Fibroblast of lung (primary cell): ENCODE data around the gene GPR15LG. TPM values are rescaled to one million over a fixed set of nuclear protein-coding genes. Genes with fewer than 3 reads are reported as not detected.

ENCODE experiments used
- DNase-seq, 2 donors: peaks; one replicate each; pipeline versions ENCODE4 v3.0.0 to v3.0.0-alpha.2; 2010; ENCODE audit warnings: low read depth in 2 of 2
- H2AFZ ChIP-seq: 2 replicates; pipeline ENCODE4 v1.5.1; 2012; ENCODE audit warnings: low read length, control low read depth, inconsistent platforms
- H3K27ac ChIP-seq: 2 replicates; pipeline ENCODE4 v1.5.1; 2011; ENCODE audit warnings: low read length, control low read depth; ENCODE audit not compliant: insufficient read depth
- H3K27me3 ChIP-seq: 2 replicates; pipeline ENCODE4 v1.5.1; 2011; ENCODE audit warnings: mild to moderate bottlenecking, low read length; ENCODE audit not compliant: control insufficient read depth, insufficient read depth
- H3K36me3 ChIP-seq: 2 replicates; pipeline ENCODE4 v1.5.1; 2011; ENCODE audit warnings: low read length; ENCODE audit not compliant: control insufficient read depth, insufficient read depth
- H3K4me1 ChIP-seq: 2 replicates; pipeline ENCODE4 v1.5.1; 2011; ENCODE audit warnings: low read length; ENCODE audit not compliant: control insufficient read depth, insufficient read depth; ENCODE audit errors: extremely low read depth
- H3K4me2 ChIP-seq: 2 replicates; pipeline ENCODE4 v1.5.1; 2011; ENCODE audit warnings: low read length, control low read depth; ENCODE audit not compliant: insufficient read depth; ENCODE audit errors: extremely low read depth
- H3K4me3 ChIP-seq, 4 experiments: fragments of 200-600 bp in 1 of 4; sonication (generic) in 1 of 4; replicated peaks in 1 of 4; 2 replicates each; pipeline ENCODE4 v1.5.1; 2011 to 2016; ENCODE audit warnings: low read length in 4 of 4, low read depth in 3 of 4, mild to moderate bottlenecking in 3 of 4, control low read depth in 2 of 4, inconsistent platforms in 1 of 4, mixed read lengths in 1 of 4; ENCODE audit not compliant: insufficient read depth in 1 of 4; ENCODE audit errors: control extremely low read depth in 1 of 4
- H3K79me2 ChIP-seq: 2 replicates; pipeline ENCODE4 v1.5.1; 2012; ENCODE audit warnings: mild to moderate bottlenecking, low read length, inconsistent platforms; ENCODE audit not compliant: control insufficient read depth, insufficient read depth
- H3K9ac ChIP-seq: 2 replicates; pipeline ENCODE4 v1.5.1; 2011; ENCODE audit warnings: mild to moderate bottlenecking, low read length, control low read depth; ENCODE audit not compliant: insufficient read depth
- H3K9me3 ChIP-seq: 2 replicates; pipeline ENCODE4 v1.5.1; 2012; ENCODE audit warnings: low read depth, low read length; ENCODE audit not compliant: control insufficient read depth, insufficient read depth
- H4K20me1 ChIP-seq: 2 replicates; pipeline ENCODE4 v1.5.1; 2011; ENCODE audit warnings: low read length; ENCODE audit not compliant: control insufficient read depth, insufficient read depth; ENCODE audit errors: extremely low read depth
- CTCF ChIP-seq, 2 donors: IDR thresholded peaks in 1 of 2; conservative IDR thresholded peaks in 1 of 2; 1 replicate in 1 of 2; 2 replicates in 1 of 2; pipeline ENCODE4 v1.5.1; 2011 to 2012; ENCODE audit warnings: low read length in 2 of 2, control low read depth in 1 of 2, inconsistent platforms in 1 of 2, low read depth in 1 of 2, mild to moderate bottlenecking in 1 of 2
- EZH2 ChIP-seq: IDR thresholded peaks from 2 replicates; pipeline ENCODE4 v1.5.1; 2012; ENCODE audit warnings: low read length, control low read depth, mild to moderate bottlenecking; ENCODE audit errors: missing control alignments
- polyA plus RNA-seq, 2 donors: library from polyadenylated mRNA; depleted of rRNA in 1 of 2; stranded (reverse) in 1 of 2; unstranded in 1 of 2; fragments of >200 nt; gene quantifications; 2 replicates each; pipeline ENCODE4 v1.2.1, GENCODE V29; 2011 to 2012; ENCODE audit warnings: missing spikeins in 1 of 2
- total RNA-seq: library from RNA; depleted of rRNA; stranded (reverse); fragments of >200 nt; gene quantifications from 2 replicates; pipeline ENCODE4 v1.2.1, GENCODE V29; 2014

Gene GPR15LG
- total and polyA plus RNA-seq, 2 donors (not counting 1 experiment from before 2014, with no cell fraction given), result not detected

GRCh38 chr10:84172467-84173356 is 889 bp upstream of the GPR15LG start:
- Histone ChIP-seq H3K4me1 (no peaks in the 10 kb centered on the region), H3K9me3 (no peaks in the 10 kb centered on the region), H2AFZ (no peak overlapping the region), H3K27me3 (no peaks in the 10 kb centered on the region), H3K4me3 (no peak overlapping the region), H4K20me1 (no peaks in the 10 kb centered on the region), H3K79me2 (no peaks in the 10 kb centered on the region), H3K27ac (no peak overlapping the region), H3K36me3 (no peaks in the 10 kb centered on the region), H3K9ac (no peak overlapping the region), H3K4me2 (no peak overlapping the region)
- no peak for DNase-seq
- TF ChIP-seq CTCF (conservative IDR thresholded peaks at IDR 0.05 in 1 of 2, IDR thresholded peaks at IDR 0.05 in 1 of 2; ENCODE audit: low read depth in 1 of 2, low read length in 2 of 2) (no peak), EZH2 (no peak)

- Histone ChIP-seq H2AFZ (no peak overlapping the region), H3K79me2 (no peaks in the 10 kb centered on the region), H4K20me1 (no peaks in the 10 kb centered on the region), H3K4me1 (no peaks in the 10 kb centered on the region), H3K9me3 (no peaks in the 10 kb centered on the region), H3K9ac (no peak overlapping the region), H3K36me3 (no peaks in the 10 kb centered on the region), H3K27me3 (no peaks in the 10 kb centered on the region), H3K4me3 (no peak overlapping the region), H3K4me2 (no peak overlapping the region), H3K27ac (no peak overlapping the region)
- no peak for DNase-seq
- no peak for TF ChIP-seq EZH2
- TF ChIP-seq CTCF (conservative IDR thresholded peaks at IDR 0.05 in 1 of 2, IDR thresholded peaks at IDR 0.05 in 1 of 2; ENCODE audit: low read depth in 1 of 2, low read length in 2 of 2), result no peak
Measured at GRCh38 chr10:84175436-84175835, 1.8 kb downstream of the GPR15LG start.

- H3K27ac ChIP-seq, result no peak overlapping the region
Measured at GRCh38 chr10:84176351-84176750, 2.8 kb downstream of the GPR15LG start.

More at GRCh38 chr10:84176351-84176750, 2.8 kb downstream of the GPR15LG start:
- Histone ChIP-seq H3K36me3 (no peaks in the 10 kb centered on the region), H3K4me2 (no peak overlapping the region), H4K20me1 (no peaks in the 10 kb centered on the region), H3K4me1 (no peaks in the 10 kb centered on the region), H2AFZ (no peak overlapping the region), H3K4me3 (no peak overlapping the region), H3K27me3 (no peaks in the 10 kb centered on the region), H3K9me3 (no peaks in the 10 kb centered on the region), H3K9ac (no peak overlapping the region), H3K79me2 (no peaks in the 10 kb centered on the region)
- no peak for TF ChIP-seq EZH2
- no peak for TF ChIP-seq CTCF (conservative IDR thresholded peaks at IDR 0.05 in 1 of 2, IDR thresholded peaks at IDR 0.05 in 1 of 2; ENCODE audit: low read depth in 1 of 2, low read length in 2 of 2)
- no peak for DNase-seq
